ENCODE data around the gene KLK3. TPM values are rescaled to one million over a fixed set of nuclear protein-coding genes. Genes with fewer than 3 reads are reported as not detected.
"Not testable (repeated sequence)": the region's sequence is repeated elsewhere in the genome, so short reads cannot be mapped to it uniquely, and the experiment has no call there.

The KLK3 gene
- not detected in 2 replicates for total RNA-seq
- polyA plus RNA-seq, result 0.60 TPM in 1 of 2 replicates, not detected in the other

DNA sequence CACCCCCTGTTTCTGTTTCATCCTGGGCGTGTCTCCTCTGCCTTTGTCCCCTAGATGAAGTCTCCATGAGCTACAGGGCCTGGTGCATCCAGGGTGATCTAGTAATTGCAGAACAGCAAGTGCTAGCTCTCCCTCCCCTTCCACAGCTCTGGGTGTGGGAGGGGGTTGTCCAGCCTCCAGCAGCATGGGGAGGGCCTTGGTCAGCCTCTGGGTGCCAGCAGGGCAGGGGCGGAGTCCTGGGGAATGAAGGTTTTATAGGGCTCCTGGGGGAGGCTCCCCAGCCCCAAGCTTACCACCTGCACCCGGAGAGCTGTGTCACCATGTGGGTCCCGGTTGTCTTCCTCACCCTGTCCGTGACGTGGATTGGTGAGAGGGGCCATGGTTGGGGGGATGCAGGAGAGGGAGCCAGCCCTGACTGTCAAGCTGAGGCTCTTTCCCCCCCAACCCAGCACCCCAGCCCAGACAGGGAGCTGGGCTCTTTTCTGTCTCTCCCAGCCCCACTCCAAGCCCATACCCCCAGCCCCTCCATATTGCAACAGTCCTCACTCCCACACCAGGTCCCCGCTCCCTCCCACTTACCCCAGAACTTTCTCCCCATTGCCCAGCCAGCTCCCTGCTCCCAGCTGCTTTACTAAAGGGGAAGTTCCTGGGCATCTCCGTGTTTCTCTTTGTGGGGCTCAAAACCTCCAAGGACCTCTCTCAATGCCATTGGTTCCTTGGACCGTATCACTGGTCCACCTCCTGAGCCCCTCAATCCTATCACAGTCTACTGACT is at the start of gene KLK3:
KLK3 (plus strand) TSS at position 280 of the 775 bp plus-strand sequence; CDS start at position 321, 41 bp downstream.
- no peak for DNase-seq (ENCODE audit: low spot score)
- Histone ChIP-seq H3K4me2 (no peak within 1 kb of the TSS), H3K9me2 (replicated peaks; ENCODE audit: insufficient read depth) (no peaks in the 10 kb centered on the region), H2AFZ (no peak within 1 kb of the TSS), H3K36me3 (replicated peaks; ENCODE audit: insufficient read depth, low read depth) (no peaks in the 10 kb centered on the region), H3K27me3 (peaks cover 16% of the 10 kb centered on the region), H3K9me3 (ENCODE audit: low read depth) (no peaks in the 10 kb centered on the region), H3K4me3 (no peak within 1 kb of the TSS), H3K79me2 (no peaks in the 10 kb centered on the region), H3K27ac (no peak within 1 kb of the TSS), H3K4me1 (ENCODE audit: insufficient read depth) (no peaks in the 10 kb centered on the region), H4K20me1 (ENCODE audit: insufficient read depth, poor library complexity, severe bottlenecking) (no peaks in the 10 kb centered on the region)
- TF ChIP-seq EZH2 (IDR thresholded peaks at IDR 0.05; ENCODE audit: borderline replicate concordance), result no peak
- TF ChIP-seq EZH2phosphoT487 (IDR thresholded peaks at IDR 0.05; ENCODE audit: low read depth, severe bottlenecking, unreplicated experiment), result no peak
- TF ChIP-seq, protein P1, sequence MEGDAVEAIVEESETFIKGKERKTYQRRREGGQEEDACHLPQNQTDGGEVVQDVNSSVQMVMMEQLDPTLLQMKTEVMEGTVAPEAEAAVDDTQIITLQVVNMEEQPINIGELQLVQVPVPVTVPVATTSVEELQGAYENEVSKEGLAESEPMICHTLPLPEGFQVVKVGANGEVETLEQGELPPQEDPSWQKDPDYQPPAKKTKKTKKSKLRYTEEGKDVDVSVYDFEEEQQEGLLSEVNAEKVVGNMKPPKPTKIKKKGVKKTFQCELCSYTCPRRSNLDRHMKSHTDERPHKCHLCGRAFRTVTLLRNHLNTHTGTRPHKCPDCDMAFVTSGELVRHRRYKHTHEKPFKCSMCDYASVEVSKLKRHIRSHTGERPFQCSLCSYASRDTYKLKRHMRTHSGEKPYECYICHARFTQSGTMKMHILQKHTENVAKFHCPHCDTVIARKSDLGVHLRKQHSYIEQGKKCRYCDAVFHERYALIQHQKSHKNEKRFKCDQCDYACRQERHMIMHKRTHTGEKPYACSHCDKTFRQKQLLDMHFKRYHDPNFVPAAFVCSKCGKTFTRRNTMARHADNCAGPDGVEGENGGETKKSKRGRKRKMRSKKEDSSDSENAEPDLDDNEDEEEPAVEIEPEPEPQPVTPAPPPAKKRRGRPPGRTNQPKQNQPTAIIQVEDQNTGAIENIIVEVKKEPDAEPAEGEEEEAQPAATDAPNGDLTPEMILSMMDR (IDR thresholded peaks at IDR 0.05; ENCODE audit: poor library complexity), result no peak
- WGBS (ENCODE audit: low lambda C conversion rate, missing lambda C conversion rate), result 75% methylated on average over 6 of the region's 9 CpGs

DNA sequence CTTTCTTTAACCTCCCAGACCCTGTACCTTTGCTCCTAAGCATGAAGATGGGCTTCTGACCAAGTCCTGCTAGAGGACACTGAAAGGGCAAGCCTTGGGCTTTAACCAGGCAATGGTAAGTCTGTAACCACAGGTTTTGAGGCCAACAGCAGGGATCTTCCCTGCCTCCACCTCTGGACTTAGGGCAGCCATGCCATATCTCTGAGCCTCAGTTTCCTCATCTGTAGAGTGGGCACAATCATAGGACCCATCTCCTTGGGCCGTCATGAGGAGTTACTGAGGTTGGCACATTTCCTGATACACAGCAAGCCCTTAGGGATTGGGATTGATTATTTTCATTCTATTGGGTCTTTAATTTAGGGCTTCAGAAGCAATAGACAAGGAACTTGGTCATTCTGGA is 45.9 kb upstream of the KLK3 start:
- WGBS (ENCODE audit: low lambda C conversion rate, missing lambda C conversion rate), result 77% methylated on average over 1 of the region's 1 CpG

DNA sequence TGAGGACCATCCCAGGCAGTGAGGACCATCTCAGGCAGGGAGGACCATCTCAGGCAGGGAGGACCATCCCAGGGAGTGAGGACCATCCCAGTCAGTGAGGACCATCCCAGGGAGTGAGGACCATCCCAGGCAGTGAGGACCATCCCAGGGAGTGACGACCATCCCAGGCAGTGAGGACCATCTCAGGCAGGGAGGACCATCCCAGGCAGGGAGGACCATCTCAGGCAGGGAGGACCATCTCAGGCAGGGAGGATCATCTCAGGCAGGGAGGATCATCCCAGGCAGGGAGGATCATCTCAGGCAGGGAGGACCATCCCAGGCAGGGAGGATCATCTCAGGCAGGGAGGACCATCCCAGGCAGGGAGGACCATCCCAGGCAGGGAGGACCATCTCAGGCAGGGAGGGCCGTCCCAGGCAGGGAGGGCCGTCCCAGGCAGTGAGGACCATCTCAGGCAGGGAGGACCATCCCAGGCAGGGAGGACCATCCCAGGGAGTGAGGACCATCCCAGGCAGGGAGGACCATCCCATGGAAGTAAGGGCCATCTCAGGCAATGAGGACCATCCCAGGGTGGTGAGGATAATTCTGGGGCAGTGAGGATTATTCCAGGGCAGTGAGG is 43.0 kb upstream of the KLK3 start:
- H3K27ac ChIP-seq; H4K20me1 ChIP-seq (ENCODE audit: insufficient read depth, poor library complexity, severe bottlenecking); H3K4me3 ChIP-seq; H3K4me2 ChIP-seq; DNase-seq (ENCODE audit: low spot score); H3K36me3 ChIP-seq (replicated peaks; ENCODE audit: insufficient read depth, low read depth); H3K9me3 ChIP-seq (ENCODE audit: low read depth); H2AFZ ChIP-seq; H3K79me2 ChIP-seq; H3K4me1 ChIP-seq (ENCODE audit: insufficient read depth); H3K9me2 ChIP-seq (replicated peaks; ENCODE audit: insufficient read depth): not testable (repeated sequence)
- WGBS (ENCODE audit: low lambda C conversion rate, missing lambda C conversion rate), result 83% methylated on average over 1 of the region's 3 CpGs
- peaks cover 11% of the 10 kb centered on the region for H3K27me3 ChIP-seq

More for the DNA sequence above, 45.9 kb upstream of the KLK3 start:
- no peaks in the 10 kb centered on the region for H4K20me1 ChIP-seq (ENCODE audit: insufficient read depth, poor library complexity, severe bottlenecking)
- no peaks in the 10 kb centered on the region for H3K9me2 ChIP-seq (replicated peaks; ENCODE audit: insufficient read depth)
- no peak overlapping the region for H2AFZ ChIP-seq
- H3K36me3 ChIP-seq (replicated peaks; ENCODE audit: insufficient read depth, low read depth), result no peaks in the 10 kb centered on the region
- H3K27ac ChIP-seq, result no peak overlapping the region
- no peaks in the 10 kb centered on the region for H3K27me3 ChIP-seq
- H3K9me3 ChIP-seq (ENCODE audit: low read depth), result no peaks in the 10 kb centered on the region
- H3K79me2 ChIP-seq, result peaks cover 2% of the 10 kb centered on the region
- no peaks in the 10 kb centered on the region for H3K4me1 ChIP-seq (ENCODE audit: insufficient read depth)
- DNase-seq (ENCODE audit: low spot score), result no peak
- TF ChIP-seq, protein P1 (IDR thresholded peaks at IDR 0.05; ENCODE audit: poor library complexity), result no peak
- TF ChIP-seq EZH2phosphoT487 (IDR thresholded peaks at IDR 0.05; ENCODE audit: low read depth, severe bottlenecking, unreplicated experiment) (no peak), EZH2 (IDR thresholded peaks at IDR 0.05; ENCODE audit: borderline replicate concordance) (no peak)
- no peak overlapping the region for H3K4me2 ChIP-seq
- H3K4me3 ChIP-seq, result no peak overlapping the region

DNA sequence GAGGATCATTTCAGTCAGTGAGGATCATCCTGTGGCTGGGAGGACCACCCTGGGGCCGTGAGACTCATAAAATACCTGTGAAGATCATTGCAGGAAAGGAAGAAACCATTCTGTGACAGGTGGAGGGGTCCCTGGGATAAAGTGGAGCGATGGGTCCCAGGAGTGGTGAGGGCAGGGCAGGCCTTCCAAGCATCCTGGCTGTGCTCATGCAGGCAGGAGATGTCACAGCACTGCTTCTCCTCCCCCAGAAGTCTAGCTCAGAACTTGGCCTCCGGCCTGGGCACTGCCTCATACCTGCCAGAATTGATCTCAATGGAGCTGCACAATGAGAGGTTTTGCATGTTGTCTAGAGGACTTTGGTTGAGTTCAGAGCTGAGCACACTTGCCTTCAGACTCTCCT is 42.2 kb upstream of the KLK3 start:
- no peaks in the 10 kb centered on the region for H3K79me2 ChIP-seq
- H4K20me1 ChIP-seq (ENCODE audit: insufficient read depth, poor library complexity, severe bottlenecking), result no peaks in the 10 kb centered on the region
- no peaks in the 10 kb centered on the region for H3K4me1 ChIP-seq (ENCODE audit: insufficient read depth)
- TF ChIP-seq EZH2 (IDR thresholded peaks at IDR 0.05; ENCODE audit: borderline replicate concordance) (no peak), EZH2phosphoT487 (IDR thresholded peaks at IDR 0.05; ENCODE audit: low read depth, severe bottlenecking, unreplicated experiment) (no peak)
- TF ChIP-seq, protein P1 (IDR thresholded peaks at IDR 0.05; ENCODE audit: poor library complexity), result no peak
- 79% methylated on average over 3 of the region's 3 CpGs for WGBS (ENCODE audit: low lambda C conversion rate, missing lambda C conversion rate)
- H3K9me2 ChIP-seq (replicated peaks; ENCODE audit: insufficient read depth), result no peaks in the 10 kb centered on the region
- no peak for DNase-seq (ENCODE audit: low spot score)
- no peak overlapping the region for H3K4me2 ChIP-seq
- H3K4me3 ChIP-seq, result no peak overlapping the region
- H3K36me3 ChIP-seq (replicated peaks; ENCODE audit: insufficient read depth, low read depth), result no peaks in the 10 kb centered on the region
- no peak overlapping the region for H2AFZ ChIP-seq
- H3K27me3 ChIP-seq, result peaks cover 15% of the 10 kb centered on the region
- H3K27ac ChIP-seq, result no peak overlapping the region
- H3K9me3 ChIP-seq (ENCODE audit: low read depth), result no peaks in the 10 kb centered on the region

Data from hepatocyte (in vitro differentiated cells).